Articular chondrocyte of knee joint (primary cell): ENCODE measurements around the gene RINT1. TPM values are rescaled to one million over a fixed set of nuclear protein-coding genes. Genes with fewer than 3 reads are reported as not detected.

Experiments used
- total RNA-seq: library from RNA; depleted of rRNA; stranded (reverse); fragments of >200 nt; gene quantifications from 2 replicates; pipeline ENCODE4 v1.2.3, GENCODE V29; 2012

The RINT1 gene
- total RNA-seq = 23.4 and 27.5 TPM in 2 replicates

DNA sequence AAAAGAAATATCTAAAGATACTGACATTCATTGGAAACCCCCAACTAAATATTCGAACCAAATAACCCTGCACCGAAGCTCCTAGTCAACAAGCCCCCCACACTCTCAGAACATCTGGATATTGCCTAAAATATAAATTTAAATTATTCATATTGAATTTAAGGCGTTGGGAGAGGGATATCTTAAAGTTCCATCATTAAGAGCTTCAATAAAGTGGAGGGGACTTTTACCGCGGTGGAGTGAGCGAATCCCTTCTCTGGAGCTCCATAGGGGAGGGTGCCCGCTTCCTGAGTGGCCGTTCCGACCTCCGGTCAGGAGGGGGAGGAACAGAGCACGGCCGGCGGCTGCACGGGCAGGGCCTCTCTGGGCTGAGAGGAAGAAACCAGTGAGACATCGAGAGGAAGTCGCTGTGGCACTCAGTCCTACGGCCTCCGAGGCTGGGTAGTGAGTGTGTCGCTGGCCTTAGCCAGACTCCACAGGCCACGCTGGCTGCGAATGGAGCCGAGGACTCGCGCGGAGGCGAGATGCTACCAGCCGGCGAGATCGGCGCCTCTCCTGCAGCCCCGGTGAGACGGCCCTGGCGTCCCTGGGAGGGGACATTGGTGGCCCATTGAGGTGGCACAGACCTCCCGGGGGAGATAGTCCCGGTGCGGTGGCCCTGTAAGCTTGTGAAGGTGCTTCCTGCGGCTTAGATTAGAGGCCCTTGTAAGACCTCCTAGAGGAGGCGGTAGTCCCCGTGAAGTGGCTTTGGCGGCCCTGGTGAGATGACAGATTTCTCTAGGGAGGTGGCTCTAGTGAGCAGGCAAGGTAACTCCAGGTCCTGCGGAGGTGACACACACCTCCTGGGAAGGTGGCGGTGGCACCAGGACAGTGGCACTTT, at the start of gene RINT1:
Gene RINT1, plus strand, starts transcription at position 410 of the 880 bp plus-strand sequence. Its CDS starts 115 bp downstream, at position 525.

GRCh38 chr7:105521717-105522463, 10.1 kb upstream of the RINT1 start, which contains the start of gene PUS7:
TSS of gene PUS7 (minus strand) at chr7:105522271. CDS start at chr7:105508512, 13,759 bp downstream.

DNA sequence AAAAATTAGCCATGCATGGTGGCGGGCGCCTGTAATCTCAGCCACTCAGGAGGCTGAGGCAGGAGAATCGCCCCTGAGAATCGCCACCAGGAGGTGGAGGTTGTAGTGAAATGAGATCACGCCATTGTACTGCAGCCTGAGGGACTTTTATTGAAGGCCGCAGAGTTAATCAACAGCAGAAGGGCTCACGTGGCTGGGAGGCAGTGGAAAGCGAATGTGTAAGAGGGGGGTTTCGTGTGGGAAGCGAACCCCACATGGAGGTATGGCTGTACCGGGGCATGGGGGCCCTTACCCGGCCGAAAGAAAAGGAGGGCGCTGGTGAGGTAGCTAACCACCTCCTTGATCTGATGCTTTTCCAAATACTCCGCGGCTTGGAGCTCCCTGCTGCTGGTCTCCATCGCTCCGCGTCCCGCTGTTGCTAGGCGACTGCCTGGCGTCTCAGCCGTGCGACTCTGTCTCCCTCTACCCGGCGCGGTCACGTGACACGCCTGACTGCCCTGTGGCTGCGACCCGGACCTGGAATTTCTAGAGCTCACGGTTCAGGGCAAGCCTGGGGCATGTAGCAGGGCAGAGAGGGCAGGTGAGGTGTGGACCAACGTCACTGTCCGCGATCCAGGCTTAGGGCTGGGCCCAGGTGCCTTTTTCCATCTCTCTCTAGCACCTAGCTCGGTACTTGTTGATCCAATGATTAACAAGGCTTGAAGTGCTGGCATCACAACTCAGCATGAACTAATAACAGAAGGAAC, 49.2 kb downstream of the RINT1 start, which contains the start of gene EFCAB10:
Gene EFCAB10, minus strand, starts transcription at position 428 of the 746 bp plus-strand sequence. Its CDS starts 30 bp downstream, at position 398.

Other genes starting within 250 kb of the RINT1 start
- gene SRPK2, start 143.3 kb upstream of the RINT1 start, total RNA-seq = 69.6 and 79.3 TPM in 2 replicates
- gene PUS7, start 9.9 kb upstream of the RINT1 start, total RNA-seq = 17.3 and 19.5 TPM in 2 replicates
- gene EFCAB10, start 49.3 kb downstream of the RINT1 start, total RNA-seq = 0.11 TPM in 1 of 2 replicates, not detected in the other